ENCODE measurements around the gene ZFP1. TPM values are rescaled to one million over a fixed set of nuclear protein-coding genes. Genes with fewer than 3 reads are reported as not detected.
"Not testable (repeated sequence)": the region's sequence is repeated elsewhere in the genome, so short reads cannot be mapped to it uniquely, and the experiment has no call there.

Gene ZFP1
- total and polyA plus RNA-seq, 9 of the 15 experiments (the other 6 are each of a cell fraction or from before 2014, with no cell fraction given) = 2.6 to 14.7 (median 11.6) TPM

DNA sequence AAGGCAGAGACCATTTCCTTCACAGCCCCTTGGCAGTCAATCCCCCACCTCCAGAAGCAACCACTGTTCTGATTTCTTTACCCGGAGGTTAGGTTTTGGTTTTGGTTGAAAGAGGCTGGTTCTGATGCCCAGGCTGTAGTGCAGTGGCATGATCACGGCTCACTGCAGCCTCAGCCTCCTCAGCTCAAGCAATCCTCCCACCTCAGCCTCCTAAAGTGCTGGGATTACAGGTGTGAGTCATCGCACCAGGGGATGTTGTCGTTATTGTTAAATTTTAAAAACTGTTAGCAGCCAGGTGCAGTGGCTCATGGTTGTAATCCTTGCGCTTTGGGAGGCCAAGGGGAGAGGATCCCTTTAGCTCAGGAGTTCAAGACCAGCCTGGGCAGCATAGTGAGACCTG is 61.6 kb downstream of the ZFP1 start:
- peaks cover 42 to 81% of the 10 kb centered on the region in 2 experiments for H3K27me3 ChIP-seq (ENCODE audit: control insufficient read depth in 2 of 2, insufficient read depth in 2 of 2, low read length in 2 of 2)
- H3K4me1 ChIP-seq (replicated peaks in 1 of 2; ENCODE audit: control insufficient read depth in 2 of 2, insufficient read depth in 2 of 2, low read length in 2 of 2) = peaks cover 0 to 17% of the 10 kb centered on the region in 2 experiments; a peak in 2 of 5 replicates
- in situ Hi-C loops (cut with MboI) (loop anchor here (25.0 kb wide), 1 partner anchor 1977 kb away; the partner anchor contains the start of genes MON1B and SYCE1L), intact Hi-C loops (cut with micrococcal nuclease) (no loop called here)
- no TSS peak for BruUV-seq (replicated peaks)
- FAIRE-seq (no peak), ATAC-seq (no peak), DNase-seq (ENCODE audit: extremely low read depth in 1 of 4, low spot score in 3 of 4) (no peak)
- ChIA-PET CTCF (ENCODE audit: low intra/inter-chr PET ratio) (no interaction called here), POLR2A (no interaction called here)
- no peak overlapping the region for H3K4me3 ChIP-seq
- H4K20me1 ChIP-seq (replicated peaks; ENCODE audit: control insufficient read depth, insufficient read depth, low read length) = no peaks in the 10 kb centered on the region
- H3K9ac ChIP-seq (ENCODE audit: insufficient read depth in 1 of 2, low read depth in 2 of 2, low read length in 2 of 2) = no peak overlapping the region
- WGBS (ENCODE audit: insufficient coverage, low coverage, missing lambda C conversion rate) = 0% methylated on average over 5 of the region's 5 CpGs
- H3K4me2 ChIP-seq (ENCODE audit: insufficient read depth, low read length) = no peak overlapping the region
- no peaks in the 10 kb centered on the region for H3K79me2 ChIP-seq (ENCODE audit: control insufficient read depth, insufficient read depth, low read length)
- no peaks in the 10 kb centered on the region for H3K9me3 ChIP-seq (replicated peaks; ENCODE audit: control insufficient read depth, insufficient read depth, low read depth, low read length)
- H3K9me1 ChIP-seq (ENCODE audit: control insufficient read depth, insufficient read depth, low read length) = no peaks in the 10 kb centered on the region
- no peak for TF ChIP-seq ZNF589 (CRISPR knock-in tag; IDR thresholded peaks at IDR 0.05; ENCODE audit: low read depth)
- TF ChIP-seq ZNF778 (CRISPR knock-in tag; IDR thresholded peaks at IDR 0.05) = no peak
- H2AFZ ChIP-seq (ENCODE audit: low read depth, low read length) = no peak overlapping the region
- no peaks in the 10 kb centered on the region for H3K36me3 ChIP-seq (ENCODE audit: control insufficient read depth, insufficient read depth, low read length)
- H3K27ac ChIP-seq (ENCODE audit: extremely low read depth, low read depth, low read length) = no peak overlapping the region

DNA sequence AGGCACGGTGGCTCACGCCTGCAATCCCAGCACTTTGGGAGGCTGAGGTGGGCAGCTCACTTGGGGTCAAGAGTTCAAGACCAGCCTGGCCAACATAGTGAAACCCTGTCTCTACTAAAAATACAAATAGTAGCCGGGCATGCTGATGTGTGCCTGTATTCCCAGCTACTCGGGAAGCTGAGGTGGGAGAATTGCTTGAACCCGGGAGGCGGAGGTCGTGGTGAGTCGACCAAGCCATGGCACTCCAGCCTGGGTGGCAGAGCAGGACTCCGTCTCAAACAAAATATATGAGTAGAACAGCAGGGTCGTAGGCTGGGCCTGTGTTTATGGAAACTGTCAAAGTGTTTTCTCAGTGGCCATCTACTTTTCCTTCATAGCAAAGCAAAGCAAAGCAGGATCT is 63.0 kb downstream of the ZFP1 start:
- H3K9me1 ChIP-seq (ENCODE audit: control insufficient read depth, insufficient read depth, low read length); H3K27ac ChIP-seq (ENCODE audit: extremely low read depth, low read depth, low read length); CTCF ChIA-PET (ENCODE audit: low intra/inter-chr PET ratio); H3K4me3 ChIP-seq; H2AFZ ChIP-seq (ENCODE audit: low read depth, low read length); H3K4me2 ChIP-seq (ENCODE audit: insufficient read depth, low read length); intact Hi-C loops (cut with micrococcal nuclease); H4K20me1 ChIP-seq (replicated peaks; ENCODE audit: control insufficient read depth, insufficient read depth, low read length); H3K9me3 ChIP-seq (replicated peaks; ENCODE audit: control insufficient read depth, insufficient read depth, low read depth, low read length); ATAC-seq; H3K36me3 ChIP-seq (ENCODE audit: control insufficient read depth, insufficient read depth, low read length); DNase-seq (ENCODE audit: extremely low read depth in 1 of 4, low spot score in 3 of 4); BruUV-seq (replicated peaks); FAIRE-seq; H3K79me2 ChIP-seq (ENCODE audit: control insufficient read depth, insufficient read depth, low read length); H3K9ac ChIP-seq (ENCODE audit: insufficient read depth in 1 of 2, low read depth in 2 of 2, low read length in 2 of 2): not testable (repeated sequence)
- in situ Hi-C loops (cut with MboI) = loop anchor here (25.0 kb wide), 1 partner anchor 1976 kb away; the partner anchor contains the start of genes MON1B and SYCE1L
- Histone ChIP-seq H3K4me1 (replicated peaks in 1 of 2; ENCODE audit: control insufficient read depth in 2 of 2, insufficient read depth in 2 of 2, low read length in 2 of 2) (peaks cover 0 to 17% of the 10 kb centered on the region in 2 experiments; a peak in 2 of 5 replicates), H3K27me3 (ENCODE audit: control insufficient read depth in 2 of 2, insufficient read depth in 2 of 2, low read length in 2 of 2) (peaks cover 42 to 78% of the 10 kb centered on the region in 2 experiments)
- POLR2A ChIA-PET = interaction anchor here (0.6 to 1.6 kb wide), 2 partner anchors 16 to 426 kb away, joined by 3 to 5 read pairs; no protein-coding TSS in a partner anchor
- 7% methylated on average over 10 of the region's 10 CpGs for WGBS (ENCODE audit: insufficient coverage, low coverage, missing lambda C conversion rate)

Data from K562 (cell line).